Measurements from ENCODE around the gene AUTS2.
A peak's percentile ranks its signal among the peaks of the same experiment; 100 is the strongest.
"Not testable (repeated sequence)": the region's sequence is repeated elsewhere in the genome, so short reads cannot be mapped to it uniquely, and the experiment has no call there.

AUTS2 gene

GRCh38 chr7:69768986-69769595 lies 170.8 kb downstream of the AUTS2 start:
- no peak for DNase-seq

GRCh38 chr7:69769826-69770225 lies 171.6 kb downstream of the AUTS2 start:
- no peak for DNase-seq

GRCh38 chr7:69770613-69771012 lies 172.3 kb downstream of the AUTS2 start:
- DNase-seq: no peak

GRCh38 chr7:69772718-69773436 lies 174.6 kb downstream of the AUTS2 start:
- no peak for DNase-seq

- DNase-seq: no peak
Measured at GRCh38 chr7:69773535-69774225, 175.4 kb downstream of the AUTS2 start.

- DNase-seq: no peak
Measured at GRCh38 chr7:69775231-69775771, 177.0 kb downstream of the AUTS2 start.

- no peak for DNase-seq
Measured at GRCh38 chr7:69776611-69777010, 178.3 kb downstream of the AUTS2 start.

- DNase-seq: no peak
Measured at GRCh38 chr7:69778138-69778537, 179.9 kb downstream of the AUTS2 start.

- peak; percentile 94 for DNase-seq
Measured at GRCh38 chr7:69780379-69780778, 182.1 kb downstream of the AUTS2 start.

- DNase-seq: no peak
Measured at GRCh38 chr7:69781412-69781846, 183.2 kb downstream of the AUTS2 start.

- DNase-seq: no peak
Measured at GRCh38 chr7:69782917-69783684, 184.8 kb downstream of the AUTS2 start.

GRCh38 chr7:69786130-69786529 lies 187.9 kb downstream of the AUTS2 start:
- DNase-seq: not testable (repeated sequence)

GRCh38 chr7:69786730-69787395 lies 188.6 kb downstream of the AUTS2 start:
- DNase-seq: no peak

GRCh38 chr7:69787736-69788431 lies 189.6 kb downstream of the AUTS2 start:
- DNase-seq: peak; percentile 53

GRCh38 chr7:69789563-69789962 lies 191.3 kb downstream of the AUTS2 start:
- DNase-seq: no peak

GRCh38 chr7:69790977-69791724 lies 192.9 kb downstream of the AUTS2 start:
- DNase-seq: peak; percentile 80

- DNase-seq: no peak
Measured at GRCh38 chr7:69791739-69792138, 193.5 kb downstream of the AUTS2 start.

- no peak for DNase-seq
Measured at GRCh38 chr7:69795932-69796331, 197.7 kb downstream of the AUTS2 start.

- no peak for DNase-seq
Measured at GRCh38 chr7:69796416-69796815, 198.1 kb downstream of the AUTS2 start.

- DNase-seq: no peak
Measured at GRCh38 chr7:69799048-69799697, 200.9 kb downstream of the AUTS2 start.

Data from NCI-H2081 treated with DMSO at 0.1 percent for 48 hours (cell line).